Heart left ventricle (tissue), 16 donors: ENCODE results near the gene USP9X. TPM values are rescaled to one million over a fixed set of nuclear protein-coding genes. Genes with fewer than 3 reads are reported as not detected.
A peak's percentile ranks its signal among the peaks of the same experiment; 100 is the strongest.
"Not testable (repeated sequence)": the region's sequence is repeated elsewhere in the genome, so short reads cannot be mapped to it uniquely, and the experiment has no call there.

Experiments
- ATAC-seq, 4 donors: fragments of 200-7000 bp; cut with Tn5 transposase; one replicate each; pipeline ENCODE4 v1.9.1; 2020 to 2022; ENCODE audit warnings: moderate library complexity in 4 of 4, mild to moderate bottlenecking in 3 of 4, moderate number of reproducible peaks in 1 of 4
- DNase-seq, 5 donors: peaks; one replicate each; pipeline ENCODE4 v3.0.0-alpha.2; 2020
- H3K27ac ChIP-seq, 12 donors: fragments of 200-600 bp; sonication (generic) in 4 of 12; one replicate each; pipeline versions ENCODE4 v1.5.0 to v1.8.0; 2016 to 2022; ENCODE audit warnings: mild to moderate bottlenecking in 2 of 12
- H3K27me3 ChIP-seq, 9 donors: fragments of 200-600 bp; sonication (generic) in 2 of 9; one replicate each; pipeline versions ENCODE4 v1.5.1 to v1.8.0; 2016 to 2022; ENCODE audit warnings: mild to moderate bottlenecking in 3 of 9
- H3K36me3 ChIP-seq, 9 donors: fragments of 200-600 bp; sonication (generic) in 2 of 9; one replicate each; pipeline versions ENCODE4 v1.5.0 to v1.8.0; 2018 to 2022; ENCODE audit warnings: mild to moderate bottlenecking in 2 of 9
- H3K4me1 ChIP-seq, 12 donors: fragments of 200-600 bp; sonication (generic) in 4 of 12; one replicate each; pipeline versions ENCODE4 v1.5.0 to v1.8.0; 2016 to 2022; ENCODE audit warnings: mild to moderate bottlenecking in 3 of 12
- H3K4me3 ChIP-seq, 12 donors: fragments of 200-600 bp; sonication (generic) in 4 of 12; one replicate each; pipeline versions ENCODE4 v1.5.0 to v1.8.0; 2017 to 2022; ENCODE audit warnings: mild to moderate bottlenecking in 9 of 12, moderate library complexity in 4 of 12
- H3K9me3 ChIP-seq, 12 donors: fragments of 200-600 bp; sonication (generic) in 4 of 12; one replicate each; pipeline versions ENCODE4 v1.5.0 to v1.8.0; 2016 to 2022; ENCODE audit warnings: mild to moderate bottlenecking in 1 of 12
- CTCF ChIP-seq, 12 donors: fragments of 200-600 bp; sonication (generic) in 4 of 12; IDR thresholded peaks; one replicate each; pipeline versions ENCODE4 v1.5.0 to v1.8.0; 2018 to 2022; ENCODE audit warnings: antibody characterized with exemption in 12 of 12, mild to moderate bottlenecking in 5 of 12
- POLR2A ChIP-seq, 2 donors: fragments of 450-650 bp; IDR thresholded peaks; one replicate each; pipeline ENCODE4 v1.6.1; 2017; ENCODE audit warnings: antibody characterized with exemption in 2 of 2, mild to moderate bottlenecking in 2 of 2, moderate library complexity in 2 of 2
- WGBS, 4 donors: extraction: QIAGEN DNeasy Blood & Tissue Kit in 2 of 4; methylation state at CpG; one replicate each; pipeline versions ENCODE4 v1.1.5 to v1.1.7; 2013 to 2018; 5-methylcytosine and 5-hydroxymethylcytosine counted together
- intact Hi-C, 10 donors: fragments of 100-400 bp; cut with DNase I; formaldehyde crosslinking; loops; one replicate each; pipeline versions ENCODE4 v1.11.1 to v1.14.2; 2022
- polyA plus RNA-seq, 2 donors: library from polyadenylated mRNA; stranded (reverse); fragments of 200-250 nt; gene quantifications; one replicate each; pipeline ENCODE4 v1.2.3, GENCODE V29; 2013
- total RNA-seq, 9 donors: library from RNA; depleted of rRNA in 2 of 9; stranded (reverse); fragments of >200 nt in 2 of 9; fragmentation: NEBNext Ultra II Directional in 3 of 9; extraction: Animal tissue kit (Norgen Biotek cat#: 25700) in 3 of 9; gene quantifications; one replicate each; pipeline versions ENCODE4 v1.1.0 to v1.2.4, GENCODE V29; 2016 to 2023
- donor health status: ischemic (EF 13 %, LVEDD 7.1; RV severe dilation, severe dysfunction).
- donor health status: healthy with polysubstance abuse.
- donor health status: DM: no; HTN: yes; CAD: no.
- donor health status: DM: no; HTN: no; CAD: no.
- donor health status: ischemic (EF 25% LVEDD 6.9; RV normal size, moderate dysfunction).
- donor health status: ischemic (EF 25% LVEDD 5.7; RV mildly dilated, moderate dysfunction).
- donor health status: healthy.
- donor health status: DM: yes; HTN: yes; CAD: no.
- donor health status: ischemic (EF 35%, LVEDD 5.7; RV mildly dilated, moderate dysfunction).
- donor health status: nonischemic (EF 11% LVEDD 7.7; RV severe dilation, severe dysfunction).
- donor health status: DM: yes; HTN: yes; CAD: no.
- donor health status: PGD.
- donor health status: ischemic (EF 29% LVEDD 5.4; RV normal size, mild dysfunction).
- donor health status: nonischemic (EF 23%, LVEDD 6.1; RV moderate dilation, normal function).

USP9X gene
- total and polyA plus RNA-seq, 11 donors: 9.5 to 80.1 (median 66.4) TPM

DNA sequence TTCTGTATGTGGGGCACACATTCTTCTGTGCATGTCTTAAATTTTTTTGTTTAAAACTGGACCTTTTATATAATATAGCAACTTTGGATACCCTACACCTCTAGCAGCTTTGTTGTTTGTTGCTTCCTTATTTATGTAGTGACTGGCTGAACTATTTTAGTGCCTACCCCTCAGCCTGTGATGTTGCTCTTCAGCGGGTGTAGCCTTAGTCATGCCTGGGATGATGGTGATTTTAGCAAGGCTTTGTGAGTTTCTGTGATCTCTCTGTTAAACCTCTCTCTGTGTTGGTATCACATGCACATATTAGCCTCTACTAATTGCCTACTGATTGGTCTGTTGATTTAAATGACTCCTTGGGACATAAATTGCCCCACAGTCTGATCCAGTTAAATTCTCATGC lies 22.8 kb downstream of the USP9X start:
- peak in 1 of 4 donors; percentile 32 for ATAC-seq
- Histone ChIP-seq H3K27me3 (no peaks in the 10 kb centered on the region), H3K9me3 (peaks cover 0 to 4% (median 0%) of the 10 kb centered on the region in 12 donors), H3K36me3 (no peaks in the 10 kb centered on the region), H3K4me3 (no peak overlapping the region), H3K27ac (peak overlapping the region in 1 of 12 donors; percentile 0), H3K4me1 (peaks cover 0 to 62% (median 37%) of the 10 kb centered on the region in 12 donors)
- TF ChIP-seq CTCF (IDR thresholded peaks at IDR 0.05) (no peak), POLR2A (IDR thresholded peaks at IDR 0.05) (no peak)
- no peak for DNase-seq
- WGBS, 4 donors: 54 to 74% (median 64%) methylated on average over 1 of the region's 1 CpG
- intact Hi-C loops: loop anchor here in 1 of 10 donors (10.0 kb wide), 1 partner anchor 303 kb away; no protein-coding TSS in a partner anchor

- TF ChIP-seq CTCF (IDR thresholded peaks at IDR 0.05) (no peak), POLR2A (IDR thresholded peaks at IDR 0.05) (no peak)
- Histone ChIP-seq H3K9me3 (peaks cover 0 to 4% (median 0%) of the 10 kb centered on the region in 12 donors), H3K27ac (peak overlapping the region in 1 of 12 donors; percentile 0), H3K4me1 (peaks cover 0 to 64% (median 37%) of the 10 kb centered on the region in 12 donors), H3K27me3 (no peaks in the 10 kb centered on the region), H3K36me3 (no peaks in the 10 kb centered on the region), H3K4me3 (no peak overlapping the region)
- intact Hi-C loops: loop anchor here in 1 of 10 donors (10.0 kb wide), 1 partner anchor 304 kb away; no protein-coding TSS in a partner anchor
- DNase-seq (no peak), ATAC-seq (no peak)
- 60 to 80% (median 67%) methylated on average over 5 of the region's 5 CpGs for WGBS, 4 donors
These were observed 23.4 kb downstream of the USP9X start for GRCh38 chrX:41108463-41109205.

DNA sequence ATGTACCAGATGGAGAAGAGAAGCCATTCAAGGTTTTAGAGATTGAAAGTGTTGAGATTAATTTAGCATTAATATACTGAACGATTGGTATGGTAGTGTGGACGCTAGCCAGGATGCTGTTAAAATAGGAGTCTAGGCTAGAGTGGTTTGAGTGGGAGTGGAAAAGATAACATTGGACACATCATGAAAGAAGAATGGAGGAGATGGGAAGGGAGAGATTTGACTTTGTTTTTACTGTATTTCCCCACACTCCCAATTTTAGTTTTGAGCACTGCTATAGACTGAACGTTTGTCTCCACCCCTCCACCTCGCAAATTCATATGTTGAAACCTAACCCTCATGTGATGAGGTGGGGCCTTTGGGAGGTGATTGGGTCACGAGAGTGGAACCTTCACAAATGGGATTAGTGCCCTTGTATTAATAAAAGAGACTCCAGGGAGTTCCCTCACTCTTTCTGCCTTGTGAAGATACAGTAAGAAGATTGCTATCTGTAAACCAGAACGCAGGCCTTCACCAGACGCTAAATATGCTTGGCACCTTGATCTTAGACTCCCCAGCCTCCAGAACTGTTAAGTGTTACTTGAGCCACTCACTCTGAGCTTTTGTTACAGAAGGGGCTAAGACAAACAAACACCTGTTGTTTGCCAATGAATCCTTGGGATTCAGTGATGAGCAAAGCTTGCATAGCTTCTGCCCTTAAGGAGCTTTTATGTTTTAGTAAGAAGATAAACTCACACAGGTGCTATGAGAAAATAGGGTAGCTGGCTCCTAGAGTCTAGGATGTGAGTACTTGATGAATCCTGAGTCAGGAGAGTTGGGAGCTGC lies 25.8 kb downstream of the USP9X start:
- WGBS, 4 donors: 37 to 67% (median 52%) methylated on average over 7 of the region's 7 CpGs
- H3K27me3 ChIP-seq: no peaks in the 10 kb centered on the region
- DNase-seq (no peak), ATAC-seq (peak in 1 of 4 donors; percentile 25)
- no peak for TF ChIP-seq POLR2A (IDR thresholded peaks at IDR 0.05)
- no peak for TF ChIP-seq CTCF (IDR thresholded peaks at IDR 0.05)
- H3K27ac ChIP-seq: no peak overlapping the region
- peaks cover 0 to 4% (median 0%) of the 10 kb centered on the region in 12 donors for H3K9me3 ChIP-seq
- no peak overlapping the region for H3K4me3 ChIP-seq
- H3K36me3 ChIP-seq: no peaks in the 10 kb centered on the region
- peaks cover 0 to 66% (median 39%) of the 10 kb centered on the region in 12 donors for H3K4me1 ChIP-seq
- intact Hi-C loops: loop anchor here in 8 of 10 donors (5.0 to 10.0 kb wide), 7 partner anchors 176 to 566 kb away; no protein-coding TSS in a partner anchor

DNA sequence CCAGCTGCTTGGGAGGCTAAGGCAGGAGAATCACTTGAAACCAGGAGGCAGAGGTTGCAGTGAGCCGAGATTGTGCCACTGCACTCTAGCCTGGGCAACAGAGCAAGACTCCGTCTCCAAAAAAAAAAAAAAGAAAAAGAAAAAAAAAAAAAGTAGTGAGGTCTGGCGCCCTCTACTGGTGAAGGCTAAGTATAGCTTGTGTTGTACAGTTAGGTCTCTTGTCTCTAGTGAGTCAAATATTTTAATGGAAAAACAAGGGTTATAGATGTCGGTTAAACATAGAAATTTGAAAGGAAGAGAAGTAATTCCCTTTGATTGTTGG lies 29.8 kb downstream of the USP9X start:
- not testable (repeated sequence) for H3K27me3 ChIP-seq, H3K4me3 ChIP-seq, DNase-seq, H3K36me3 ChIP-seq, H3K9me3 ChIP-seq, H3K27ac ChIP-seq
- peak; percentile 60 to 95 (median 72) for TF ChIP-seq CTCF (IDR thresholded peaks at IDR 0.05)
- WGBS, 4 donors: 2 to 6% (median 5%) methylated on average over 4 of the region's 4 CpGs
- H3K4me1 ChIP-seq: peaks cover 0 to 80% (median 30%) of the 10 kb centered on the region in 12 donors
- peak in 3 of 4 donors; percentile 45 to 57 (median 48) for ATAC-seq
- intact Hi-C loops: loop anchor here (2.0 to 10.0 kb wide), 11 partner anchors 180 to 570 kb away; no protein-coding TSS in a partner anchor
